A549 (cell line): ENCODE results near the gene SEC24D.

Source experiments
- CEBPB ChIP-seq, 2 experiments: fragments of >200 bp in 1 of 2; sonication (Bioruptor Twin) in 1 of 2; formaldehyde crosslinking in 1 of 2; IDR thresholded peaks; 2 replicates each; pipeline ENCODE4 v1.6.1; 2012 to 2016
- CTCF ChIP-seq: fragments of >200 bp; sonication (Bioruptor Twin); formaldehyde crosslinking; IDR thresholded peaks from 3 replicates; pipeline ENCODE4 v1.5.1; 2016
- HDAC2 ChIP-seq: fragments of 200-600 bp; sonication (generic); IDR thresholded peaks from 2 replicates; pipeline ENCODE4 v1.6.1; 2016
- JUNB ChIP-seq: fragments of >200 bp; sonication (Bioruptor Twin); formaldehyde crosslinking; IDR thresholded peaks from 2 replicates; pipeline ENCODE4 v1.6.1; 2016
- MAX ChIP-seq: IDR thresholded peaks from 2 replicates; pipeline ENCODE4 v1.6.1; 2012
- MYC ChIP-seq: IDR thresholded peaks from 2 replicates; pipeline ENCODE4 v1.6.1; 2012; ENCODE audit warnings: mild to moderate bottlenecking, inconsistent platforms, low read length, improper control_type of control experiment, borderline replicate concordance
- POLR2A ChIP-seq: IDR thresholded peaks from 2 replicates; pipeline ENCODE4 v1.6.1; 2012; ENCODE audit warnings: mild to moderate bottlenecking, low read length
- RCOR1 ChIP-seq: fragments of 150-350 bp; IDR thresholded peaks from 2 replicates; pipeline ENCODE4 v1.6.1; 2014; ENCODE audit warnings: antibody characterized with exemption, low read length, low read depth
- ZFP36 ChIP-seq: fragments of 450-650 bp; IDR thresholded peaks from 2 replicates; pipeline ENCODE4 v1.6.1; 2014; ENCODE audit warnings: borderline replicate concordance; ENCODE audit not compliant: partially characterized antibody
- TF ChIP-seq, protein P1 (sequence below): fragments of 200-600 bp; sonication (generic); IDR thresholded peaks from 2 replicates; pipeline ENCODE4 v1.6.1; 2016; ENCODE audit warnings: antibody characterized with exemption, mild to moderate bottlenecking, moderate library complexity
- TF ChIP-seq, protein P2 (sequence below): fragments of 250-450 bp; sonication (Bioruptor Pico); IDR thresholded peaks from 2 replicates; pipeline ENCODE4 v1.5.0; 2021; ENCODE audit warnings: mild to moderate bottlenecking, moderate library complexity, borderline replicate concordance

GRCh38 chr4:118729287-118730286 lies 106.3 kb downstream of the SEC24D start:
- TF ChIP-seq CTCF = no peak
- no peak for TF ChIP-seq HDAC2
- TF ChIP-seq RCOR1 = no peak
- TF ChIP-seq CEBPB (IDR thresholded peaks at IDR 0.05) = no peak
- TF ChIP-seq POLR2A = no peak
- no peak for TF ChIP-seq JUNB
- TF ChIP-seq, protein P1, sequence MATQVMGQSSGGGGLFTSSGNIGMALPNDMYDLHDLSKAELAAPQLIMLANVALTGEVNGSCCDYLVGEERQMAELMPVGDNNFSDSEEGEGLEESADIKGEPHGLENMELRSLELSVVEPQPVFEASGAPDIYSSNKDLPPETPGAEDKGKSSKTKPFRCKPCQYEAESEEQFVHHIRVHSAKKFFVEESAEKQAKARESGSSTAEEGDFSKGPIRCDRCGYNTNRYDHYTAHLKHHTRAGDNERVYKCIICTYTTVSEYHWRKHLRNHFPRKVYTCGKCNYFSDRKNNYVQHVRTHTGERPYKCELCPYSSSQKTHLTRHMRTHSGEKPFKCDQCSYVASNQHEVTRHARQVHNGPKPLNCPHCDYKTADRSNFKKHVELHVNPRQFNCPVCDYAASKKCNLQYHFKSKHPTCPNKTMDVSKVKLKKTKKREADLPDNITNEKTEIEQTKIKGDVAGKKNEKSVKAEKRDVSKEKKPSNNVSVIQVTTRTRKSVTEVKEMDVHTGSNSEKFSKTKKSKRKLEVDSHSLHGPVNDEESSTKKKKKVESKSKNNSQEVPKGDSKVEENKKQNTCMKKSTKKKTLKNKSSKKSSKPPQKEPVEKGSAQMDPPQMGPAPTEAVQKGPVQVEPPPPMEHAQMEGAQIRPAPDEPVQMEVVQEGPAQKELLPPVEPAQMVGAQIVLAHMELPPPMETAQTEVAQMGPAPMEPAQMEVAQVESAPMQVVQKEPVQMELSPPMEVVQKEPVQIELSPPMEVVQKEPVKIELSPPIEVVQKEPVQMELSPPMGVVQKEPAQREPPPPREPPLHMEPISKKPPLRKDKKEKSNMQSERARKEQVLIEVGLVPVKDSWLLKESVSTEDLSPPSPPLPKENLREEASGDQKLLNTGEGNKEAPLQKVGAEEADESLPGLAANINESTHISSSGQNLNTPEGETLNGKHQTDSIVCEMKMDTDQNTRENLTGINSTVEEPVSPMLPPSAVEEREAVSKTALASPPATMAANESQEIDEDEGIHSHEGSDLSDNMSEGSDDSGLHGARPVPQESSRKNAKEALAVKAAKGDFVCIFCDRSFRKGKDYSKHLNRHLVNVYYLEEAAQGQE = no peak
- no peak for TF ChIP-seq MYC
- TF ChIP-seq ZFP36 = no peak
- TF ChIP-seq, protein P2, sequence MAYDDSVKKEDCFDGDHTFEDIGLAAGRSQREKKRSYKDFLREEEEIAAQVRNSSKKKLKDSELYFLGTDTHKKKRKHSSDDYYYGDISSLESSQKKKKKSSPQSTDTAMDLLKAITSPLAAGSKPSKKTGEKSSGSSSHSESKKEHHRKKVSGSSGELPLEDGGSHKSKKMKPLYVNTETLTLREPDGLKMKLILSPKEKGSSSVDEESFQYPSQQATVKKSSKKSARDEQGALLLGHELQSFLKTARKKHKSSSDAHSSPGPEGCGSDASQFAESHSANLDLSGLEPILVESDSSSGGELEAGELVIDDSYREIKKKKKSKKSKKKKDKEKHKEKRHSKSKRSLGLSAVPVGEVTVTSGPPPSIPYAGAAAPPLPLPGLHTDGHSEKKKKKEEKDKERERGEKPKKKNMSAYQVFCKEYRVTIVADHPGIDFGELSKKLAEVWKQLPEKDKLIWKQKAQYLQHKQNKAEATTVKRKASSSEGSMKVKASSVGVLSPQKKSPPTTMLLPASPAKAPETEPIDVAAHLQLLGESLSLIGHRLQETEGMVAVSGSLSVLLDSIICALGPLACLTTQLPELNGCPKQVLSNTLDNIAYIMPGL (CRISPR knock-in tag) = no peak
- no peak for TF ChIP-seq MAX
